Body of pancreas (tissue), 4 donors: ENCODE measurements around the gene CHFR.

ENCODE experiments used
- POLR2A ChIP-seq, 3 donors: fragments of 450-650 bp; IDR thresholded peaks; one replicate each; pipeline ENCODE4 v1.6.1; 2016; ENCODE audit warnings: antibody characterized with exemption in 3 of 3, mild to moderate bottlenecking in 2 of 3
- TF ChIP-seq, protein P1 (sequence below), 7 experiments: fragments of 450-650 bp in 4 of 7; fragments of 200-600 bp in 3 of 7; sonication (generic) in 3 of 7; IDR thresholded peaks; one replicate each; pipeline ENCODE4 v1.5.1; 2016 to 2019; ENCODE audit warnings: antibody characterized with exemption in 7 of 7

DNA sequence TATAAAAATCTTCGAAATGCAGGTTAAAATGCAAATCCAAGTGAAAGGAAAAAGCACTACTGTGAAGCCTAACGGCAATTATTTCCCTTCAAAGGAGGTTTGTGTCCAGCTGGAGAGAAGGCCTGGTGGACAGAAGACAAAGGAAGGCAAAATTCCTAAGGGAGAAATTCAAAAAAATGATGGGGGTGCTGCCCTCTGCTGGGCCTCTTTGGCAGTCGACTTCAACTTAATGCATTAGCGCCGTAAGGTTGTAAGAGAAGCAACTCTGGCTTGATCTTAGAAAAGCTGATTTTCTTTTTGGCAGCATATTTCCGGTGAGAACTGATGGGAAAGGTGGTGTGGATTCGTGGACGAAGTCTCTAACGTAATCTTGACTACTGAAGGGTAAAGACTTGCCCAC is 34.3 kb upstream of the CHFR start:
- TF ChIP-seq, protein P1, sequence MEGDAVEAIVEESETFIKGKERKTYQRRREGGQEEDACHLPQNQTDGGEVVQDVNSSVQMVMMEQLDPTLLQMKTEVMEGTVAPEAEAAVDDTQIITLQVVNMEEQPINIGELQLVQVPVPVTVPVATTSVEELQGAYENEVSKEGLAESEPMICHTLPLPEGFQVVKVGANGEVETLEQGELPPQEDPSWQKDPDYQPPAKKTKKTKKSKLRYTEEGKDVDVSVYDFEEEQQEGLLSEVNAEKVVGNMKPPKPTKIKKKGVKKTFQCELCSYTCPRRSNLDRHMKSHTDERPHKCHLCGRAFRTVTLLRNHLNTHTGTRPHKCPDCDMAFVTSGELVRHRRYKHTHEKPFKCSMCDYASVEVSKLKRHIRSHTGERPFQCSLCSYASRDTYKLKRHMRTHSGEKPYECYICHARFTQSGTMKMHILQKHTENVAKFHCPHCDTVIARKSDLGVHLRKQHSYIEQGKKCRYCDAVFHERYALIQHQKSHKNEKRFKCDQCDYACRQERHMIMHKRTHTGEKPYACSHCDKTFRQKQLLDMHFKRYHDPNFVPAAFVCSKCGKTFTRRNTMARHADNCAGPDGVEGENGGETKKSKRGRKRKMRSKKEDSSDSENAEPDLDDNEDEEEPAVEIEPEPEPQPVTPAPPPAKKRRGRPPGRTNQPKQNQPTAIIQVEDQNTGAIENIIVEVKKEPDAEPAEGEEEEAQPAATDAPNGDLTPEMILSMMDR (IDR thresholded peaks at IDR 0.05), result no peak
- TF ChIP-seq POLR2A (IDR thresholded peaks at IDR 0.05), result no peak
